SH-SY5Y (cell line): Measurements from ENCODE around the gene ZNF747.

Experiments used
- GATA2 ChIP-seq: IDR thresholded peaks from 2 replicates; pipeline ENCODE4 v1.6.1; 2011; ENCODE audit warnings: mild to moderate bottlenecking, low read depth, low read length
- GATA3 ChIP-seq: IDR thresholded peaks from 2 replicates; pipeline ENCODE4 v1.6.1; 2011; ENCODE audit warnings: low read depth, mild to moderate bottlenecking, low read length, moderate library complexity

- TF ChIP-seq GATA2 (no peak), GATA3 (no peak)
These were observed 43.4 kb downstream of the ZNF747 start for GRCh38 chr16:30491229-30491628.
